SU-DHL-6 (cell line): ENCODE results near the gene KIZ.

Experiments used
- EZH2phosphoT487 ChIP-seq: fragments of 200-600 bp; sonication (generic), shearing (Covaris generic); conservative IDR thresholded peaks from 2 replicates; pipeline ENCODE4 v1.6.1; 2018; ENCODE audit warnings: mild to moderate bottlenecking, antibody characterized with exemption, low read length, moderate library complexity, mixed read lengths
- TF ChIP-seq, protein P1 (sequence below): fragments of 200-600 bp; sonication (generic); IDR thresholded peaks from one replicate; pipeline ENCODE4 v1.5.1; 2017; ENCODE audit warnings: antibody characterized with exemption, mild to moderate bottlenecking, low read length, moderate library complexity; ENCODE audit not compliant: insufficient read depth, poor library complexity, severe bottlenecking

DNA sequence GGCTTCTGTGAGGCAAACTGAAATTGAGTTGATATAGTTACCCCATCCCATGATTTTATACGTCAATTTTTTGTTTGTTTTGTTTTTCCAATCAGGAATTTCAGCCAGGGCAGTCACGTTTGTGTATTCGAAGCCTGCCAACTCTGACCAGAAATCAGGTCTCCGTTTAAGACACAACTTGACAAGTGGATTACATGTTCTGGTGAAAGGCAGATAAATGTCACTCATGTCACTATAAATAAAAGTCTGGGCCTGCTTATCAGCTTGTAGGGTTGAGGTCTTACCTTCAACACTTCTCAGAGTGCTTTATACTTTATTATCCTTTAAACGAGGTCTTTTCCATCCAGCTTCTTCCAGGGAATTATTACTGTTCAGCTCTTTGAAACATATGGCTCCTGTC is 168.9 kb downstream of the KIZ start:
- TF ChIP-seq, protein P1, sequence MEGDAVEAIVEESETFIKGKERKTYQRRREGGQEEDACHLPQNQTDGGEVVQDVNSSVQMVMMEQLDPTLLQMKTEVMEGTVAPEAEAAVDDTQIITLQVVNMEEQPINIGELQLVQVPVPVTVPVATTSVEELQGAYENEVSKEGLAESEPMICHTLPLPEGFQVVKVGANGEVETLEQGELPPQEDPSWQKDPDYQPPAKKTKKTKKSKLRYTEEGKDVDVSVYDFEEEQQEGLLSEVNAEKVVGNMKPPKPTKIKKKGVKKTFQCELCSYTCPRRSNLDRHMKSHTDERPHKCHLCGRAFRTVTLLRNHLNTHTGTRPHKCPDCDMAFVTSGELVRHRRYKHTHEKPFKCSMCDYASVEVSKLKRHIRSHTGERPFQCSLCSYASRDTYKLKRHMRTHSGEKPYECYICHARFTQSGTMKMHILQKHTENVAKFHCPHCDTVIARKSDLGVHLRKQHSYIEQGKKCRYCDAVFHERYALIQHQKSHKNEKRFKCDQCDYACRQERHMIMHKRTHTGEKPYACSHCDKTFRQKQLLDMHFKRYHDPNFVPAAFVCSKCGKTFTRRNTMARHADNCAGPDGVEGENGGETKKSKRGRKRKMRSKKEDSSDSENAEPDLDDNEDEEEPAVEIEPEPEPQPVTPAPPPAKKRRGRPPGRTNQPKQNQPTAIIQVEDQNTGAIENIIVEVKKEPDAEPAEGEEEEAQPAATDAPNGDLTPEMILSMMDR = no peak
- TF ChIP-seq EZH2phosphoT487 = no peak
